AG04449 (cell line): ENCODE data around the gene BTNL8.

Experiments
- CTCF ChIA-PET: fragments of 350-600 bp; formaldehyde crosslinking; extraction: SDS; loops from one replicate; lab custom pipeline; 2021; ENCODE audit warnings: antibody characterized with exemption; lab: Yijun Ruan, JAX
- POLR2A ChIA-PET: fragments of 400-600, 350-600 bp; formaldehyde crosslinking; extraction: SDS; loops from one replicate; lab custom pipeline; 2020; ENCODE audit warnings: antibody characterized with exemption, inconsistent platforms; lab: Yijun Ruan, JAX
- DNase-seq: peaks from one replicate; pipeline ENCODE4 v3.0.0-alpha.2; 2010; ENCODE audit warnings: low read depth, low spot score
- H3K4me3 ChIP-seq: 2 replicates; pipeline ENCODE4 v1.5.1; 2011; ENCODE audit warnings: low read depth, mild to moderate bottlenecking, control low read depth, low read length
- TF ChIP-seq, protein P1 (sequence below): IDR thresholded peaks from one replicate; pipeline ENCODE4 v1.5.1; 2011; ENCODE audit warnings: mild to moderate bottlenecking, moderate library complexity, low read length, control low read depth, inconsistent platforms; ENCODE audit not compliant: insufficient read depth; ENCODE audit errors: missing control alignments

BTNL8 gene

DNA sequence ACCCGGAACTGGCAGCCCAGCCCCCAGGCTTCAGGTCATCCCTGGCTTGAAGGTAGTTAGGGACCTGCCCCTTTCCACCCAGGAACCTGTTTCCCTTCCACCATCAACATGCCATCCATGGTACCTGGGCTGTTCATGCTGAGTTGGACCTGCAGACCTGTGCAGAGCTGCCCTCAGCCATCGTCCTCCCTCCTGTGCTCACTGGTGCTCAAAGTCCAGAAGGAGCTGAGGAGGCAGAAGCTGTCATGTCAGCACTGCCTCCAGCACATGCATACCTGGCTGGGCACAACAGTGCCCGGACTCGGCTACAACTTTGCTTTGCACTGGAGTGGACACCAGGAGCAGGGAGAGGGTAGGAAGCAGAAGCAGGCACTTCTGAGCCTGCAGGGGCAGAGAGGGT is 36.2 kb downstream of the BTNL8 start:
- TF ChIP-seq, protein P1, sequence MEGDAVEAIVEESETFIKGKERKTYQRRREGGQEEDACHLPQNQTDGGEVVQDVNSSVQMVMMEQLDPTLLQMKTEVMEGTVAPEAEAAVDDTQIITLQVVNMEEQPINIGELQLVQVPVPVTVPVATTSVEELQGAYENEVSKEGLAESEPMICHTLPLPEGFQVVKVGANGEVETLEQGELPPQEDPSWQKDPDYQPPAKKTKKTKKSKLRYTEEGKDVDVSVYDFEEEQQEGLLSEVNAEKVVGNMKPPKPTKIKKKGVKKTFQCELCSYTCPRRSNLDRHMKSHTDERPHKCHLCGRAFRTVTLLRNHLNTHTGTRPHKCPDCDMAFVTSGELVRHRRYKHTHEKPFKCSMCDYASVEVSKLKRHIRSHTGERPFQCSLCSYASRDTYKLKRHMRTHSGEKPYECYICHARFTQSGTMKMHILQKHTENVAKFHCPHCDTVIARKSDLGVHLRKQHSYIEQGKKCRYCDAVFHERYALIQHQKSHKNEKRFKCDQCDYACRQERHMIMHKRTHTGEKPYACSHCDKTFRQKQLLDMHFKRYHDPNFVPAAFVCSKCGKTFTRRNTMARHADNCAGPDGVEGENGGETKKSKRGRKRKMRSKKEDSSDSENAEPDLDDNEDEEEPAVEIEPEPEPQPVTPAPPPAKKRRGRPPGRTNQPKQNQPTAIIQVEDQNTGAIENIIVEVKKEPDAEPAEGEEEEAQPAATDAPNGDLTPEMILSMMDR: no peak
- CTCF ChIA-PET: no interaction called here
- DNase-seq: no peak
- H3K4me3 ChIP-seq: no peak overlapping the region
- POLR2A ChIA-PET: no interaction called here

DNA sequence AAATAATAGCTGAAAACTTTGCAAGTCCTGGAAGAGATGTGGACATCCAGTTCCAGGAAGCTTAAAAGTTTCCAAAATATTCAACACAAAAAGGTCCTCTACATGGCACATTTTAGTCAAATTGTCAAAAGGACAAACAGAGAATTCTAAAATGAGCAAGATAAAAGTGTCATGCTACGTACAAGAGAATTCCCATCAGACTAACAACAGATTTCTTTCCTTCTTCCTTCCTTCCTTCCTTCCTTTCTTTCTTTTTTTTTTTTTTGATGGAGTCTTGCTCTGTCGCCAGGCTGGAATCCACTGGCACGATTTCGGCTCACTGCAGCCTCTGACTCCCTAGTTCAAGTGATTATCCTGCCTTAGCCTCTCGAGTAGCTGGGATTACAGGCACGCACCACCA is 39.3 kb downstream of the BTNL8 start:
- CTCF ChIA-PET: no interaction called here
- no peak overlapping the region for H3K4me3 ChIP-seq
- no peak for DNase-seq
- TF ChIP-seq, protein P1: no peak
- POLR2A ChIA-PET: no interaction called here

DNA sequence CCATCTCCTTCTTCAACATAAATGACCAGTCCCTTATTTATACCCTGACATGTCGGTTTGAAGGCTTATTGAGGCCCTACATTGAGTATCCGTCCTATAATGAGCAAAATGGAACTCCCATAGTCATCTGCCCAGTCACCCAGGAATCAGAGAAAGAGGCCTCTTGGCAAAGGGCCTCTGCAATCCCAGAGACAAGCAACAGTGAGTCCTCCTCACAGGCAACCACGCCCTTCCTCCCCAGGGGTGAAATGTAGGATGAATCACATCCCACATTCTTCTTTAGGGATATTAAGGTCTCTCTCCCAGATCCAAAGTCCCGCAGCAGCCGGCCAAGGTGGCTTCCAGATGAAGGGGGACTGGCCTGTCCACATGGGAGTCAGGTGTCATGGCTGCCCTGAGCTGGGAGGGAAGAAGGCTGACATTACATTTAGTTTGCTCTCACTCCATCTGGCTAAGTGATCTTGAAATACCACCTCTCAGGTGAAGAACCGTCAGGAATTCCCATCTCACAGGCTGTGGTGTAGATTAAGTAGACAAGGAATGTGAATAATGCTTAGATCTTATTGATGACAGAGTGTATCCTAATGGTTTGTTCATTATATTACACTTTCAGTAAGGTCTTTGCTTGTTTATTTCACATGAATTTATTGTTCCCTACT is 51.5 kb downstream of the BTNL8 start:
- TF ChIP-seq, protein P1: no peak
- DNase-seq: no peak
- ChIA-PET CTCF (no interaction called here), POLR2A (no interaction called here)
- H3K4me3 ChIP-seq: no peak overlapping the region

DNA sequence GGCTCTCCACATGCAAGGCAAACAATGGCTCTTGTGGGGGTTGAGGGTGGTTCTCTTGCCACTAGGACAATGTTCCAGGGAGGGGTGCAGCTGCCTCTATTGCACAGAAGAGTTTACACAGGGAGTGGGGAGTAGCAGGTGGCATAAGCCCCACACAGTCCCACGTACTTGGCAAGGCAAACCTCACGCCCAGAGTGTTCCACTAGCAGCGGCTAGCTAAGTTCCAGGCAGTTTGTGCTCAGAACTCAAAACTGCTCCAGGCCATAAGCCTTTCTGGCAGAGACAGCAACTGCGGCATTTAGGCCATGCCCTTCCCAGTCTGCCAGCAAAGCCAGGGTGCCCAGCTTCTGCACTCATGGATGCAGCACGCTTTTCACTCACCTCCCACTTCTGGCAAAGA is 60.7 kb downstream of the BTNL8 start:
- no peak overlapping the region for H3K4me3 ChIP-seq
- no peak for DNase-seq
- CTCF ChIA-PET: no interaction called here
- TF ChIP-seq, protein P1: no peak
- POLR2A ChIA-PET: no interaction called here

DNA sequence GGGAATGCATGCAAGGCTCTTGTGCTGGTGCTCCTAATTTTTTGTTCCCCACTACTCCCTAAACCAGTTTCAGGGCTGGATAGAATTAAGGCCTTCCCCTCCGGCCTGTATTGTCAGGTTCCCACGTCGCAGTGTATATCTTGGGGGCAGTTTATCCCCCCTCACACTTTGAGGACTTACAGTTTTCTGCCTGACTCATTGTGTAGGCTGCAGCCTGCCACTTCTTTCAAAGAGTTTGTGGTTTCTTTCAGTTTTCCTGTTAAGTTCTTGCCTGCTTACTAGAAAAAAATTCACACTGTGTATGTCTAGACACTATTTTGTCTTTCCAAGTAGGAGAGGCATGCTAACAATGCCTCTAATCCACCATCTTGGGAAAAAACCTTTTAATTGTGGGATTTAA is 61.2 kb downstream of the BTNL8 start:
- no peak for DNase-seq
- no peak overlapping the region for H3K4me3 ChIP-seq
- POLR2A ChIA-PET: no interaction called here
- CTCF ChIA-PET: no interaction called here
- TF ChIP-seq, protein P1: no peak

DNA sequence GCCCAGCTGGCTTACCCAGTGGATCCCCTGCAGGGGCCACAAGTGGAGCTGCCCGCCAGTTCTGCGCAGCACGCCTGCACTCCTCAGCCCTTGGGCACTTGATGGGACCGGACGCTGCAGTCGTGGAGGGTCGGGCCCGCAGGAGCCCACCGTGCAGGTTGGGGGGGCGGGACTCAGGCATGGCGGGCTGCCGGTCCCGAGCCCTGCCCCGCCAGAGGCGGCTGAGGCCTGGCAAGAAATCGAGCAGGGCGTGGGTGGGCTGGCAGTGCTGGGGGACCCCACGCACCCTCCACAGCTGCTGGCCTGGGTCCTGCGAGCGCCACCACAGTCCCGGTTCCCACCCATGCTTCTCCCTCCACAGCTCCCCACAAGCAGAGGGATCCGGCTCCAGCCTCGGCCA is 70.4 kb downstream of the BTNL8 start:
- TF ChIP-seq, protein P1: no peak
- H3K4me3 ChIP-seq: no peak overlapping the region
- no peak for DNase-seq
- CTCF ChIA-PET: no interaction called here
- POLR2A ChIA-PET: no interaction called here
